RWPE1 (cell line): ENCODE data around the gene ARHGEF1.

Experiments used
- CTCF ChIA-PET: fragments of 350-600 bp; sonication (Branson Sonifier 250); formaldehyde crosslinking; extraction: SDS; loops from one replicate; lab custom pipeline; 2021; lab: Yijun Ruan, JAX
- POLR2A ChIA-PET: fragments of 400-600 bp; formaldehyde crosslinking; extraction: SDS; loops from one replicate; lab custom pipeline; 2020; ENCODE audit warnings: antibody characterized with exemption; ENCODE audit not compliant: low non-redundant PET; lab: Yijun Ruan, JAX
- DNase-seq: peaks from one replicate; pipeline ENCODE4 v3.0.0; 2012; ENCODE audit warnings: low spot score
- H3K27ac ChIP-seq: fragments of 450-650 bp; 2 replicates; pipeline ENCODE4 v1.5.1; 2017
- TF ChIP-seq, protein P1 (sequence below): fragments of 450-650 bp; conservative IDR thresholded peaks from 2 replicates; pipeline ENCODE4 v1.5.1; 2017; ENCODE audit warnings: low read depth, mild to moderate bottlenecking

ARHGEF1 gene

DNA sequence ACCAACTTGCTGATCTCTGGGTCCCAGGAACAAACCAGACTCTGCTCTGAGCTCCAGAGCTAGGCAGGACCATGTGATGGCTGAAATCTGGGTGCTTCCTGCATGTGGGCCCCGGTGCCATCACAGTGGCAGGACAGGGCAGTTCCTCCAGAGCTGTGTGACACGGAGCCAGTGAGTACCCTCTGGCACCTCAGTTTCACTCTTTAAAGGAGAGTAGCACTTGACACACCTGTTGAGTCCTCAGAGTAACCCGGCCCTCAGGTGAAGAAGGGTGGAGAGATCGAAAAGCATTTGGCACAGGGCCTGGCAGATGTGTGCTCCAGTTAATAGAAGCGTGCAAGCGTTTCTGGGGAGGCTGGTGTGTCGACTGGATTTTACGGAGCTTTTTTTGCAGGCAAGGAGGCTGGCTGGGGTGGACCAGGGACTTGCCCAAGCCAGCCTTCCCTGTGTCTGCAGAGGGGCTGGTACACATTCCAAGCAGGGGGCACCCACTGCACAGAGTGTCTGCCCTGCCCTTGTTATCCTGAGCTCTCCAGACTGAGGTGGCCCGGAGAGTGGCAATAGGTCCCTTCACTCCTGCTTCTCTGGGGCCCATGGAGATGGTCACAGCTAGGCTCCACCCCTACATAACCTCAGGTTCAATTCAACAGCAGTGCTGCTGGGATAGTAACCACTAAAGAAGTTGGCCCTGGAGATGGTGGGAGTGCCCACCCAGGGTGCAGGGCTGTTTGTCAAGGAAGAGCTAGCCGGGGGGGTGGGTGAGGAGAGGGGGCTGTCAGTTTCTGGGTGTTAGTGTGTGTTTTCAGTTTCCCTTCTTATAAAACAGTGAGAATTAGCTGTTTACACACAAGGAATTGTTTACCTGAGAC, 14.6 kb upstream of the ARHGEF1 start:
- no peak for DNase-seq
- H3K27ac ChIP-seq: peak overlapping the region; percentile 64
- ChIA-PET POLR2A (no interaction called here), CTCF (interaction anchor here (0.6 to 0.7 kb wide), 2 partner anchors 8 to 89 kb away, joined by 3 to 4 read pairs; partner anchors contain the start of gene RPS19)
- TF ChIP-seq, protein P1, sequence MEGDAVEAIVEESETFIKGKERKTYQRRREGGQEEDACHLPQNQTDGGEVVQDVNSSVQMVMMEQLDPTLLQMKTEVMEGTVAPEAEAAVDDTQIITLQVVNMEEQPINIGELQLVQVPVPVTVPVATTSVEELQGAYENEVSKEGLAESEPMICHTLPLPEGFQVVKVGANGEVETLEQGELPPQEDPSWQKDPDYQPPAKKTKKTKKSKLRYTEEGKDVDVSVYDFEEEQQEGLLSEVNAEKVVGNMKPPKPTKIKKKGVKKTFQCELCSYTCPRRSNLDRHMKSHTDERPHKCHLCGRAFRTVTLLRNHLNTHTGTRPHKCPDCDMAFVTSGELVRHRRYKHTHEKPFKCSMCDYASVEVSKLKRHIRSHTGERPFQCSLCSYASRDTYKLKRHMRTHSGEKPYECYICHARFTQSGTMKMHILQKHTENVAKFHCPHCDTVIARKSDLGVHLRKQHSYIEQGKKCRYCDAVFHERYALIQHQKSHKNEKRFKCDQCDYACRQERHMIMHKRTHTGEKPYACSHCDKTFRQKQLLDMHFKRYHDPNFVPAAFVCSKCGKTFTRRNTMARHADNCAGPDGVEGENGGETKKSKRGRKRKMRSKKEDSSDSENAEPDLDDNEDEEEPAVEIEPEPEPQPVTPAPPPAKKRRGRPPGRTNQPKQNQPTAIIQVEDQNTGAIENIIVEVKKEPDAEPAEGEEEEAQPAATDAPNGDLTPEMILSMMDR: no peak

DNA sequence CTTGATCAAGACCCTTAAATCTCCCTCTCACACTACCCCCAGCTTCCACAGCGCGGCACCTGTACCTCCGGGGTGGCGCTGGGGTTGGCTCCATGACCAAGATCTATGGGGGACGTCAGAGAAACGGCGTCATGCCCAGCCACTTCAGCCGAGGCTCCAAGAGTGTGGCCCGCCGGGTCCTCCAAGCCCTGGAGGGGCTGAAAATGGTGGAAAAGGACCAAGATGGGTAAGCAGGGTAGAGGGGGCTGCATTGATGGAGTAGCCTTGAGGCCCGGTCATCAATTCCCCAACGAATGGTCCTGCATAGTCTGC, 14.0 kb upstream of the ARHGEF1 start:
- POLR2A ChIA-PET: no interaction called here
- TF ChIP-seq, protein P1: no peak
- CTCF ChIA-PET: no interaction called here
- DNase-seq: no peak
- peak overlapping the region; percentile 64 for H3K27ac ChIP-seq

DNA sequence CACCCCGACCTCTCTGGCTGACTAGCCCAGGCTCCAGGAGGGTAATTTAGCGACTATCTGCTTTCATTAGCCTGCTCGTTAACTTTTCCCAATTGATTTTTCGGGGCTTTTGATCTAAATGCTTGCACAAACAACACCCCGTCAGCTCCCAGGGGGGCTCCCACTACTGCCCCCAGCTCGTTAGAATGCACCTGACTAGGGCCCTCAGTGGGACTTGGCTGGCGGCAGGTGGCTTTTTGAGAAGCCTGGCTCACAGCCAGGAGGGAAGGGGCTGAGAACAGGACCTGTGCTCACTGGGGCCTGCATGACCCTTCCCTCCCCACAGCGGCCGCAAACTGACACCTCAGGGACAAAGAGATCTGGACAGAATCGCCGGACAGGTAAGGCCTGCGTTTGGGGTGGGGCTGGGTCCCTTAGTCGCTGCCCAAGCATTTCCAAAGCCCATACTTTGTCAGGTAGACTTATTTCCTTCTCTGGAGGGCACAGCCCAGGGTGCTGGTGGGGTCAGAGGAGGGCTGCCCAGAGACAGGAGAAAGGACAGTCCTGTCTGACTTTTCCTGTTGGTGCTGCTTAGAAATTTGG, 13.5 kb upstream of the ARHGEF1 start:
- ChIA-PET POLR2A (no interaction called here), CTCF (no interaction called here)
- TF ChIP-seq, protein P1: no peak
- H3K27ac ChIP-seq: peak overlapping the region; percentile 64
- DNase-seq: no peak

DNA sequence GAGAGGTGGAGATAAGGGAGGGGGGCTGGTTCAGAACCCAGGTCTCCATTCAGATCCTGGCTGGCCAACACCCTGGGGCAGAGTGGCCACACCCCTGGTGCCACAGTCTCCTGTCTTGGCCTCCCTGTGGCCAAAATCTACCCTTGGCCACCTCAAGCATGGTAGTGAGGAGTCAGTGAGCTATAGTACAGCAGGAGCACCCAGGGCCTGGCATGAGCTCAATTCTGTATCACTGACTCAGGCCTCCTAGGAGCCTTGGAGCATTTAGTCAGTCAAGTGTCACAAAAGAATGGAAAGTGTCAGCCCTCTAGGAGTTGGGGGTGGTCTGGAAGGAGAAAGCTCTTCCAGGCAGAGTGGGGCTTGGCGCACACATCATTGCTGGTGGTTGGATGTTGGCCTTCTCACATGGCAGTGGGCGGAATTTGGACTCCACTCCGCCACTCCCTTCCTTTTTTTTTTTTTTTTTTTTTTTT, 12.5 kb upstream of the ARHGEF1 start:
- CTCF ChIA-PET: no interaction called here
- DNase-seq: no peak
- TF ChIP-seq, protein P1: no peak
- peak overlapping the region; percentile 64 for H3K27ac ChIP-seq
- POLR2A ChIA-PET: no interaction called here

DNA sequence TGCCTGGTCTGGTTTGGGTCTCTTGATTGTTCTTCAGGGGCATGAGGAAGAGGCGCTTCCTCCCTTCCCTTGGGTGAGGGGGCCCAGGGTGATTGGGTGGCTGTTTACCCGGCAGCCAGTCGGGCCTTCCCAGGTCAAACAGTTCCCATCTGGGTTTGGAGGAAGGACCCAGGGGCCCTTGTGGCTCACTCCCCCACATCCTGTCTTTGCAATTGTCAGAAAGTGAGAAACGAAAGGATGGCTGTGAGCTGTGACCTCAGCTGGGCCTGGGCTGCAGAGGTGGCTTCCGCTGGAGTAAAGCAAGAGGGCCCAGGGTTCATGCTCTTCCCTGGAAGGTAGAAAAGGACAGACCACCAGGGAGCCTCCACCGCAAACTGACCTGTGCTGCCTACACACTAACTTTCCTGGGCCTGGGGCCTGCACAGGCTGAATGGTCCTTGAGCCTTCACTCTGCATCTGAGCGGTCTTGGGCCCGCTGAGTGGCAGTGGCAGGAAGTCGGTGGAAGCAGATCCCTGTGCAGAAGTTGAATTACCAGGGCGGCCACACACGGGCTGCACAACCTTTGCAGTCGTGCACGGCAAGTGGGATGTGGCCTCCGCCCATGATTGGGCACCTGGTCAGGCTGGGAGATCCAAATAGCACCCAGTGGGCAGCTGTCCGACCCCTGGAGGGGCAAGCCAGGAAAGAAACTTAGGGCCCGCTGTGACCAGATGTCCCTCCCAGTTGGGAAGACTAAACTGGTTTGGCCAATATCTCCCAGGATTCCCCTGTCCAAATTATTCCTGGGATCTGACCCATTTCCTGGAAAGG, 11.2 kb upstream of the ARHGEF1 start:
- POLR2A ChIA-PET: interaction anchor here (1.2 kb wide), 1 partner anchor 175 kb away, joined by 7 read pairs; no protein-coding TSS in a partner anchor
- CTCF ChIA-PET: interaction anchor here (0.6 to 1.9 kb wide), 4 partner anchors 15 to 456 kb away, joined by 3 to 15 read pairs (median 6); no protein-coding TSS in a partner anchor
- no peak for DNase-seq
- TF ChIP-seq, protein P1: no peak
- peak overlapping the region; percentile 64 for H3K27ac ChIP-seq

DNA sequence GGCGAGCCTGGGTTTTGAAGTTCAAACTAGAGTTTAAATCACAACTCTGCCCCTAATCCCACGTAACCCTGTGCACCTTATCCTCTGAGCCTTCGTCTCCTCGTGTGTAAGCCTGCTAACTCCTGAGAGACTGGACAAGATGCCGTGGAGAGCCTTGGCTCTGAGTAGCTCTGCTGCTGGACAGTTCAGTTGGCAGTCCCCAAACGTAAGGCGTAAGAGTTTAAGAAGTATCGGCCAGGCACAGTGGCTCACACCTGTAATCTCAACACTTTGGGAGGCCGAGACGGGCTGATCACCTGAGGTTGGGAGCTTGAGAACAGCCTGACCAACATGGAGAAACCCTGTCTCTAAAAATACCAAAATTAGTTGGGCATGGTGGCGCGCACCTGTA, 10.6 kb upstream of the ARHGEF1 start:
- H3K27ac ChIP-seq: peak overlapping the region; percentile 64
- ChIA-PET CTCF (interaction anchor here (0.6 to 1.9 kb wide), 11 partner anchors 14 to 456 kb away, joined by 3 to 21 read pairs (median 4); no protein-coding TSS in a partner anchor), POLR2A (interaction anchor here (1.2 to 1.3 kb wide), 2 partner anchors 12 to 175 kb away, joined by 5 to 7 read pairs; partner anchors contain the start of gene RPS19)
- TF ChIP-seq, protein P1: no peak
- no peak for DNase-seq
